ENCODE results near the gene SNX1.

DNA sequence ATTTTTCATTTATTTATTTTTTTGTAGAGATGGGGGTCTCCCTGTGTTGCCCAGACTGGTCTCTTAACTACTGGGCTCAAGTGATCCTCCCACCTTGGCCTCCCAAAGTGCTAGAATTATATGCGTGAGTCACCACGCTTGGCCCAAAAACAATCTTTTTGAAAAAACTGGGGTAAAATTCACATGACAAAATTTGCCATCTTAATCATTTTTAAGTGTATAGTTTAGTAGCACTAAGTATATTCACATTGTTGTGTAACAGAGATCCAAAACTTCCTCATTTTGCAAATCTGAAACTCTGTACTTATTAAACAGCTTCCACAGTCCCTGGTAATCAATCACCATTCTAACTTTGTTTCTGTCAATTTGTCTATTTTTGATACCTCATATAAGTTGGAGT lies 5.2 kb downstream of the SNX1 start:
- TF ChIP-seq EZH2 (IDR thresholded peaks at IDR 0.05; ENCODE audit: insufficient read depth, poor library complexity, severe bottlenecking) = no peak
- no peak for TF ChIP-seq EZH2phosphoT487 (IDR thresholded peaks at IDR 0.05; ENCODE audit: insufficient read depth, low read depth)
